Tibial artery (tissue), 4 donors: ENCODE results near the gene NR3C2.

Experiments
- DNase-seq, 2 donors: peaks; one replicate each; pipeline ENCODE4 v3.0.0-alpha.2; 2019
- H3K27ac ChIP-seq, 2 donors: fragments of 200-600 bp; sonication (generic) in 1 of 2; 1 replicate in 1 of 2; 2 replicates in 1 of 2; pipeline ENCODE4 v1.5.1; 2018 to 2019; ENCODE audit warnings: mild to moderate bottlenecking in 1 of 2
- H3K27me3 ChIP-seq, 2 donors: fragments of 200-600 bp; sonication (generic) in 1 of 2; one replicate each; pipeline versions ENCODE4 v1.5.1 to v1.6.0; 2016 to 2019
- H3K36me3 ChIP-seq, 3 donors: fragments of 200-600 bp; sonication (generic) in 2 of 3; one replicate each; pipeline ENCODE4 v1.5.1; 2016 to 2019; ENCODE audit warnings: mild to moderate bottlenecking in 2 of 3
- H3K4me1 ChIP-seq, 4 donors: fragments of 200-600 bp; sonication (generic) in 2 of 4; 1 replicate in 3 of 4; 2 replicates in 1 of 4; pipeline ENCODE4 v1.5.1; 2016 to 2019
- H3K4me3 ChIP-seq, 2 donors: fragments of 200-600 bp; sonication (generic) in 1 of 2; 1 replicate in 1 of 2; 2 replicates in 1 of 2; pipeline ENCODE4 v1.5.1; 2018 to 2019; ENCODE audit warnings: mild to moderate bottlenecking in 2 of 2
- H3K9me3 ChIP-seq, 3 donors: fragments of 200-600 bp; sonication (generic) in 1 of 3; one replicate each; pipeline ENCODE4 v1.5.1; 2016 to 2019
- CTCF ChIP-seq, 2 experiments: fragments of 200-600 bp in 1 of 2; fragments of 450-650 bp in 1 of 2; IDR thresholded peaks; one replicate each; pipeline ENCODE4 v1.5.1; 2017 to 2019; ENCODE audit warnings: antibody characterized with exemption in 2 of 2, mild to moderate bottlenecking in 1 of 2, moderate library complexity in 1 of 2
- intact Hi-C: fragments of 100-400 bp; cut with DNase I; formaldehyde crosslinking; loops from one replicate; pipeline ENCODE4 v1.15.0; 2023; ENCODE audit warnings: low total_unique reads

The NR3C2 gene

GRCh38 chr4:148222991-148223660 is 219.1 kb downstream of the NR3C2 start:
- intact Hi-C loops, result no loop called here
- no peak overlapping the region for H3K27ac ChIP-seq
- H3K4me3 ChIP-seq, result no peak overlapping the region
- no peak for TF ChIP-seq CTCF (IDR thresholded peaks at IDR 0.05)
- peaks cover 0 to 7% (median 0%) of the 10 kb centered on the region in 4 donors for H3K4me1 ChIP-seq
- no peaks in the 10 kb centered on the region for H3K9me3 ChIP-seq
- H3K36me3 ChIP-seq, result no peaks in the 10 kb centered on the region
- no peak for DNase-seq
- H3K27me3 ChIP-seq, result no peaks in the 10 kb centered on the region

DNA sequence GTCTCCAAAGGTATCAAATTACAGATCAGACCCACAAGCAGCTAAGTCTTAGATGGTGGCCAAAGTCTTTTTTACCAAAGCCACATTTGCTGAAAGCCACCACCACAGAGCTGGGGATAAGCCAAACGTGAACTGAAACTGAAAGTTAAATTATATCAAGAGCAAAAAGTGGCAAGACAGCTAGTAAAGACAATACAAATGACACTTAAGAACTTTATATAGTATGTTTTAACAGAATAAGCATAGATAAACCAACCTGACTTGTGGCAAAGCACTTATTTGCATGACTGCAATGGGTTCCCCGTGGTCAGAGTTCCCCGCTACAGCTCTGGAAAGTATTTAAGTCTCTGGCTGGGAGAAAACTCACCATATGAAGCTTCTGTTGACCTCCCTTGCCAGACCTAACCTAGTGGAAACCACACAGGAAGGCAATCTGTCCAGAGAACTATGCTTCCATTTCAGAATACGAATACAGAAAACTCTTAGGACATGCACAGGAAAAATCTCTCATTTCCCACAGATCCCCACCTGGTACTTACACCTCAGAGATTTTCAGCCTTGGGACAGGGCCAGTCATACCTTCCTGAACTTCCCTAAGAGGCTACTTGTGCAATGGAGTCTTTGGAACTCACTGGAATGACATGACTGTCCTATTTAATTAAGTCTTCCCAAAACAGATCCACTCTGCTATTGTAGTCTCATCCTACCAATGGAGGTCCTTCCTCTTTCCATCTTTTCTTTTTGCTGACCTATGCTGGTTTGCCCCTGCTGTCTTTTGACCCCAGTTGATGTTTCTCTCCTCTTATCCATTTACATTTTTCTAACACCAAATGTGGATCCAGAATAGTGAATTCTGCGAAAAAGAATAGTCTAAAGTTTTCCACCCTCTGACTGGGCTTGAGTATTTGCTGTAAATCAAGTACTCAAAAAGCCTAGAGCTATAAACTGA is 225.1 kb downstream of the NR3C2 start:
- DNase-seq, result no peak
- intact Hi-C loops, result no loop called here
- Histone ChIP-seq H3K9me3 (no peaks in the 10 kb centered on the region), H3K27me3 (no peaks in the 10 kb centered on the region), H3K36me3 (no peaks in the 10 kb centered on the region), H3K4me1 (peaks cover 0 to 39% (median 23%) of the 10 kb centered on the region in 4 donors), H3K27ac (peak overlapping the region; percentile 21 to 51), H3K4me3 (peak overlapping the region; percentile 22 to 32)
- no peak for TF ChIP-seq CTCF (IDR thresholded peaks at IDR 0.05)

DNA sequence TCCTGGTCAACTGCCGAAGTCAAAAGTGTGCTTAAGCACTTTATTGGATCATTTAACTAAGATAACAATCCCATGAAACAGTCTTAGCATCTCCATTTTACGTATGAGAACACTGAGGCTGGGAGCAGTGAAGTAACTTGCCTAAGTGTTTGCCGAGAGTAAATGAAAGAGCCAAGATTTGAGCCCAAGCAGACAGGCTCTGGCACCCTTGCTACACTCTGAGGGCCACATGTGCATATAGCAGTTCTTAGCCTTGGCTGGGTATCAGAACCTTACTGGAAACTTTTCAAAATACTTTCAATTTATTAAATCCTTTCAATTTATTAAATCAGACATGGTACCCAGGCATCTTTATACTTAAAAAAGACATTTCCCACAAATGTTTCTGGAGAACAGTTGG is 225.9 kb downstream of the NR3C2 start:
- intact Hi-C loops, result no loop called here

GRCh38 chr4:148215202-148215601 is 227.0 kb downstream of the NR3C2 start:
- intact Hi-C loops, result no loop called here

More for the DNA sequence above, 225.9 kb downstream of the NR3C2 start:
- Histone ChIP-seq H3K27ac (peak overlapping the region; percentile 21 to 51), H3K27me3 (no peaks in the 10 kb centered on the region), H3K4me1 (peaks cover 0 to 43% (median 25%) of the 10 kb centered on the region in 4 donors), H3K36me3 (no peaks in the 10 kb centered on the region), H3K9me3 (no peaks in the 10 kb centered on the region), H3K4me3 (no peak overlapping the region)
- TF ChIP-seq CTCF (IDR thresholded peaks at IDR 0.05), result no peak
- no peak for DNase-seq

More at GRCh38 chr4:148215202-148215601, 227.0 kb downstream of the NR3C2 start:
- no peaks in the 10 kb centered on the region for H3K9me3 ChIP-seq
- peak overlapping the region; percentile 33 to 35 for H3K4me3 ChIP-seq
- H3K4me1 ChIP-seq, result peaks cover 0 to 48% (median 25%) of the 10 kb centered on the region in 4 donors
- DNase-seq, result no peak
- no peaks in the 10 kb centered on the region for H3K36me3 ChIP-seq
- H3K27ac ChIP-seq, result peak overlapping the region; percentile 49 to 58
- peak in 1 of 2 experiments; percentile 13 for TF ChIP-seq CTCF (IDR thresholded peaks at IDR 0.05)
- no peaks in the 10 kb centered on the region for H3K27me3 ChIP-seq
